Endodermal cell (in vitro differentiated cells): ENCODE measurements around the gene RBBP7. TPM values are rescaled to one million over a fixed set of nuclear protein-coding genes. Genes with fewer than 3 reads are reported as not detected.

Experiments used
- DNase-seq: peaks from one replicate; pipeline ENCODE4 v3.0.0-alpha.2; 2017
- H3K27ac ChIP-seq: 2 replicates; pipeline ENCODE4 v1.5.1; 2013; ENCODE audit warnings: mild to moderate bottlenecking, low read depth, low read length, moderate library complexity
- H3K27me3 ChIP-seq: 2 replicates; pipeline ENCODE4 v1.6.1; 2013; ENCODE audit warnings: mild to moderate bottlenecking, low read length, moderate library complexity; ENCODE audit not compliant: insufficient read depth, control insufficient read depth, poor library complexity, severe bottlenecking
- H3K36me3 ChIP-seq: 2 replicates; pipeline ENCODE4 v1.7.0; 2013; ENCODE audit warnings: mild to moderate bottlenecking, low read length, moderate library complexity; ENCODE audit not compliant: control insufficient read depth, insufficient read depth
- H3K4me1 ChIP-seq: one replicate; pipeline ENCODE4 v1.7.0; 2013; ENCODE audit warnings: low read length; ENCODE audit not compliant: control insufficient read depth, insufficient read depth
- H3K4me3 ChIP-seq: 2 replicates; pipeline ENCODE4 v1.5.1; 2013; ENCODE audit warnings: mild to moderate bottlenecking, low read length, moderate library complexity
- H3K9ac ChIP-seq: 2 replicates; pipeline ENCODE4 v1.6.1; 2013; ENCODE audit warnings: mild to moderate bottlenecking, low read length, moderate library complexity; ENCODE audit not compliant: poor library complexity, severe bottlenecking; ENCODE audit errors: extremely low read depth
- H3K9me3 ChIP-seq: 2 replicates; pipeline ENCODE4 v1.6.1; 2013; ENCODE audit warnings: mild to moderate bottlenecking, low read length, moderate library complexity; ENCODE audit not compliant: control insufficient read depth
- H3K27ac Mint-ChIP-seq: 2 replicates; pipeline ENCODE4 v1.8.0; 2020; ENCODE audit warnings: mixed read lengths
- H3K27me3 Mint-ChIP-seq: 2 replicates; pipeline ENCODE4 v1.8.0; 2021; ENCODE audit warnings: mild to moderate bottlenecking, mixed read lengths; ENCODE audit not compliant: insufficient read depth
- H3K36me3 Mint-ChIP-seq: 2 replicates; pipeline ENCODE4 v1.8.0; 2020; ENCODE audit warnings: low read depth, mixed read lengths
- H3K4me1 Mint-ChIP-seq: 2 replicates; pipeline ENCODE4 v1.8.0; 2020; ENCODE audit warnings: mixed read lengths
- H3K4me3 Mint-ChIP-seq: 2 replicates; pipeline ENCODE4 v1.8.0; 2020; ENCODE audit warnings: mild to moderate bottlenecking, moderate library complexity, mixed read lengths
- H3K9me3 Mint-ChIP-seq: 2 replicates; pipeline ENCODE4 v1.8.0; 2020; ENCODE audit warnings: mild to moderate bottlenecking, mixed read lengths
- CTCF ChIP-seq: fragments of 200-600 bp; sonication (generic); conservative IDR thresholded peaks from 2 replicates; pipeline ENCODE4 v1.5.0; 2021; ENCODE audit warnings: antibody characterized with exemption, mild to moderate bottlenecking
- WGBS, 2 experiments: methylation state at CpG; one replicate each; pipeline versions ENCODE4 v1.1.5 to v1.1.7; 2013; ENCODE audit warnings: missing lambda C conversion rate in 2 of 2, mixed read lengths in 1 of 2; ENCODE audit not compliant: insufficient coverage in 1 of 2, insufficient read length in 1 of 2; 5-methylcytosine and 5-hydroxymethylcytosine counted together
- total RNA-seq, 2 donors: library from RNA; stranded (reverse); fragmentation: NEBNext Ultra II Directional in 1 of 2; extraction: Animal tissue kit (Norgen Biotek cat#: 25700) in 1 of 2; gene quantifications; 2 replicates in 1 of 2; 3 replicates in 1 of 2; pipeline ENCODE4 v1.2.1, GENCODE V29; 2021

RBBP7 gene
- total RNA-seq, 2 donors from 2014 or later: 135 to 239 TPM

DNA sequence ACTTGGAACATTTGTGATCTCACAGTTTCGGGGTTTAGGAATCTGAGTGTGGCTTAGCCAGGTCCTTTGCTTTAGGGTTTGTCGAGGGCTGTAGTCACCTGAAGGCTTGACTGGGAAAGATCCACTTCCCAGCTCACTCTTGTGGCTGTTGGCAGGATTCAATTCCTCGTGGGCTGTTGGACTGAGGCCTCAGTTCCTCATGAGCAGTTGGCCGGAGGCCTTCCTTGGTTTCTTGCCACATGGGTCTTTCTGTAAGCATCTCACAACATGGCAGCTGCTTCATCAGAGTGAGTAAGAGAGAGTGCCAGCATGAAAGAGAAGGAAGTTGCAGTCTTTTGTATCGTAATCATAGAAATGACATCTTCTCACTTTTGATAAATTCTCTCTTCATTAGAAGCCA lies 72.8 kb downstream of the RBBP7 start:
- H3K27me3 Mint-ChIP-seq: no peaks in the 10 kb centered on the region
- no peak overlapping the region for H3K9ac ChIP-seq
- TF ChIP-seq CTCF: no peak
- no peak overlapping the region for H3K4me3 ChIP-seq
- H3K27me3 ChIP-seq: no peaks in the 10 kb centered on the region
- H3K27ac Mint-ChIP-seq: no peak overlapping the region
- peaks cover 9% of the 10 kb centered on the region for H3K36me3 ChIP-seq
- WGBS, 2 experiments: 93 to 100% methylated on average over 1 to 4 of the region's 5 CpGs
- H3K4me3 Mint-ChIP-seq: no peak overlapping the region
- DNase-seq: no peak
- H3K9me3 Mint-ChIP-seq: no peaks in the 10 kb centered on the region
- no peak overlapping the region for H3K27ac ChIP-seq
- H3K4me1 Mint-ChIP-seq: no peaks in the 10 kb centered on the region
- no peaks in the 10 kb centered on the region for H3K9me3 ChIP-seq
- peaks cover 41% of the 10 kb centered on the region for H3K36me3 Mint-ChIP-seq
- no peaks in the 10 kb centered on the region for H3K4me1 ChIP-seq

- Mint-ChIP-seq H3K36me3 (peaks cover 44% of the 10 kb centered on the region), H3K4me1 (peaks cover 4% of the 10 kb centered on the region), H3K9me3 (no peaks in the 10 kb centered on the region), H3K27ac (no peak overlapping the region), H3K4me3 (no peak overlapping the region), H3K27me3 (no peaks in the 10 kb centered on the region)
- WGBS, 2 experiments: 100% methylated on average over 2 of the region's 4 CpGs; no CpG with 5 or more reads in 1 of the 2 experiments
- Histone ChIP-seq H3K36me3 (peaks cover 9% of the 10 kb centered on the region), H3K4me1 (no peaks in the 10 kb centered on the region), H3K27me3 (no peaks in the 10 kb centered on the region), H3K27ac (no peak overlapping the region), H3K9ac (no peak overlapping the region), H3K9me3 (no peaks in the 10 kb centered on the region), H3K4me3 (no peak overlapping the region)
- no peak for TF ChIP-seq CTCF
- no peak for DNase-seq
Observed at GRCh38 chrX:16796298-16796697, 73.9 kb downstream of the RBBP7 start.

Other genes with a start within 250 kb of the RBBP7 start
- not detected for gene S100G, start 220.2 kb downstream of the RBBP7 start, total RNA-seq
- 10 to 100 TPM; 33.5 to 71.1 TPM for gene CTPS2, start 157.7 kb downstream of the RBBP7 start, total RNA-seq
- gene SYAP1, start 150.8 kb downstream of the RBBP7 start, total RNA-seq: 10 to 100 TPM; 22.4 to 40.6 TPM
- 10 to 100 TPM; 13.8 to 31.0 TPM for gene TXLNG, start 83.9 kb downstream of the RBBP7 start, total RNA-seq
- 10 to 100 TPM in 1 of 2 donors, 1 to 10 TPM in 1; 4.3 to 16.6 TPM for gene REPS2, start 76.3 kb upstream of the RBBP7 start, total RNA-seq